ENCODE measurements around the gene KCNJ1.

Gene KCNJ1

GRCh38 chr11:128824191-128825049, 42.7 kb downstream of the KCNJ1 start:
- no peak for DNase-seq (ENCODE audit: low read depth in 2 of 3, low spot score in 1 of 3)

- DNase-seq (ENCODE audit: low read depth in 2 of 3, low spot score in 1 of 3) = no peak
These were observed 43.3 kb downstream of the KCNJ1 start for GRCh38 chr11:128823753-128824152.

- DNase-seq (ENCODE audit: low read depth in 2 of 3, low spot score in 1 of 3) = no peak
These were observed 45.0 kb downstream of the KCNJ1 start for GRCh38 chr11:128822130-128822529.

GRCh38 chr11:128821556-128821955, 45.5 kb downstream of the KCNJ1 start:
- DNase-seq (ENCODE audit: low read depth in 2 of 3, low spot score in 1 of 3) = no peak

GRCh38 chr11:128819198-128819597, 47.9 kb downstream of the KCNJ1 start:
- DNase-seq (ENCODE audit: low read depth in 2 of 3, low spot score in 1 of 3) = no peak

GRCh38 chr11:128814856-128815705, 52.0 kb downstream of the KCNJ1 start:
- no peak for DNase-seq (ENCODE audit: low read depth in 2 of 3, low spot score in 1 of 3)

GRCh38 chr11:128813729-128814128, 53.4 kb downstream of the KCNJ1 start:
- DNase-seq (ENCODE audit: low read depth in 2 of 3, low spot score in 1 of 3) = no peak

- DNase-seq (ENCODE audit: low read depth in 2 of 3, low spot score in 1 of 3) = no peak
These were observed 56.1 kb downstream of the KCNJ1 start for GRCh38 chr11:128810784-128811514.

GRCh38 chr11:128809128-128809527, 58.0 kb downstream of the KCNJ1 start:
- DNase-seq (ENCODE audit: low read depth in 2 of 3, low spot score in 1 of 3) = no peak

- DNase-seq (ENCODE audit: low read depth in 2 of 3, low spot score in 1 of 3) = no peak
These were observed 59.2 kb downstream of the KCNJ1 start for GRCh38 chr11:128807909-128808308.

- DNase-seq (ENCODE audit: low read depth in 2 of 3, low spot score in 1 of 3) = no peak
These were observed 60.4 kb downstream of the KCNJ1 start for GRCh38 chr11:128806506-128807261.

GRCh38 chr11:128804481-128804880, 62.6 kb downstream of the KCNJ1 start:
- DNase-seq (ENCODE audit: low read depth in 2 of 3, low spot score in 1 of 3) = no peak

- no peak for DNase-seq (ENCODE audit: low read depth in 2 of 3, low spot score in 1 of 3)
These were observed 63.4 kb downstream of the KCNJ1 start for GRCh38 chr11:128803449-128804245.

- no peak for DNase-seq (ENCODE audit: low read depth in 2 of 3, low spot score in 1 of 3)
These were observed 64.1 kb downstream of the KCNJ1 start for GRCh38 chr11:128803011-128803410.

- DNase-seq (ENCODE audit: low read depth in 2 of 3, low spot score in 1 of 3) = no peak
These were observed 64.6 kb downstream of the KCNJ1 start for GRCh38 chr11:128802358-128802981.

- no peak for DNase-seq (ENCODE audit: low read depth in 2 of 3, low spot score in 1 of 3)
These were observed 66.2 kb downstream of the KCNJ1 start for GRCh38 chr11:128800871-128801417.

GRCh38 chr11:128796270-128796669, 70.8 kb downstream of the KCNJ1 start:
- no peak for DNase-seq (ENCODE audit: low read depth in 2 of 3, low spot score in 1 of 3)

GRCh38 chr11:128790196-128790595, 76.9 kb downstream of the KCNJ1 start:
- no peak for DNase-seq (ENCODE audit: low read depth in 2 of 3, low spot score in 1 of 3)

- no peak for DNase-seq (ENCODE audit: low read depth in 2 of 3, low spot score in 1 of 3)
These were observed 77.5 kb downstream of the KCNJ1 start for GRCh38 chr11:128789497-128790150.
